NCI-H1092 treated with DMSO at 0.1 percent for 48 hours (cell line): Measurements from ENCODE around the gene CDH4.

Experiments
- DNase-seq: peaks from one replicate; lab custom pipeline; 2025; lab: John Stamatoyannopoulos, UW

The CDH4 gene

DNA sequence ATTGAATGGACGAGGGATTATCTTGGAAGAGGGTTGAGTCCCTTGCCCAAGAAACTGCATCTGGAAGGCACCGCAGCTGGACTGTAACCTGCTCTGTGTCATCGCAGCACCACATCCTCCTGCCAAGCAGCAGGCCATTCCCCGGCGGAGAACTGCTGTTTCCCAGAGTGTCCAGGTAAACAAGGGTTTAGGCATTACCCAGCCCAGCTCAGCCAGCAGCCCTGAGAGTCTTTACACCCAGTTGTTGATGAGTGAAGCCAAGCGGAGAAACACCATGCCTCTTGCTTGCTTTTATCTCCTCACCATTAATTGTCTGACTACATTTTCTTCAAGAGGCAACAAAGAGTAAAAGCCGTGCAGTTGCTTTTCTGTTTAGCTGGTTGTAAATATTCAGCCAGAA lies 104.1 kb downstream of the CDH4 start:
- no peak for DNase-seq

GRCh38 chr20:61357119-61357518 lies 105.1 kb downstream of the CDH4 start:
- no peak for DNase-seq

DNA sequence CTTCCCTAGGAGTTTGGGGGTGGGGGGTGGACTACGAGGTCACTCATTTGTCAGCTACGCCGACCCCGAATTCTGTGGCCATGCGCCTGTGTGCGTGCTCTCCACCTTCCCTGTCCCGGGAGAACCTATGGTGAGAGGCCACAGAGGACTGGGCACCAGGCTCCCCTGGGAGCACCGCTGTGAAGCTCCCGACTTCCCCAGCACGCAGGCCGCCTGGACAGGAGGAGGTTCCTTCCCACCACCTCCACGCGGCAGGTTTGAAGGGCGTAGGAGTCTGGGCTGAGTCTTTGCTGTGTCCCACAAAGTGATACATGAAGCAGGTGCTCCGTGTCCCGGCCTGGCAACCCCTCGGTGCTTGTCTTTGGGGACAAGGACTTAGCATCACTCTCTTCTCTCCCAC lies 107.2 kb downstream of the CDH4 start:
- DNase-seq: no peak

DNA sequence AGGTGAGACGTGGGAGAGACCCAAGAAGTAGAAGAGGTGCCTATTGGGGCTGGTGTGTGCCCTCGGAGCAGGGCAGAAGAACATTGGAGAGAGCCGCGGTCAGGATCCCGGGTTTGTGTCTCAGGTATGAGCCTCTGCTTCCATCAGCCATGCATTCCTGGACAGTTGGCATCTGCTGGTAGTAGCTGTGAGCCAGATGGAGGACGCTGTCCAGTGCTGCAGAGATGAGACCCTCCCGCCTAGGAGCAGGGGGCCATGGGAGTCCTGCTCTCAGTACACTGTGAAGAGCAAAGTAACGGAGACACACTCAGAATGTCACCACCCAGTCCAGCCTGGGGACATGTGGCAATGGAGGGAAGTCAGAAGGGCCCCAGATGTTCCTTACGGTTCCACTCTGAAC lies 108.2 kb downstream of the CDH4 start:
- no peak for DNase-seq

GRCh38 chr20:61360940-61361339 lies 108.9 kb downstream of the CDH4 start:
- DNase-seq: no peak

DNA sequence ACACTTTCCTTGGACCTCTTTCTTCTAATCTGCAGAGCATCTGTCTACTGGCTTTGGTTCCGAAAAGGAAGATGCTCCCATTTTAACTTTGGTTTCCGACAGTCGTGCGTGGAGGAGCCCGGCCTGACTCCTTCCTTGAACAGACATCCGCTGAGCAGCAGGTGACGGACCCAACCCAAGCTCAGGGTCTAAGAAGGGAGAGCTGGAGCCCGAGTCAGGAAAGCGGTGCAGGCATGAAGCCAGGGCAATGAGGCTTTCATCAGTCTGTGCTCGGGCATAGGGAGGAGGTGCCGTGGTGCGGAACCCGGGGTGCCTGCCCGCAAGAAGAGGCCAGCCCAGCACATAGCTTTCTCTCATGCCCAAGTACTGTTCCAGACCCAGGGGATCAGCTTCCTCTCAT lies 109.4 kb downstream of the CDH4 start:
- no peak for DNase-seq

GRCh38 chr20:61364147-61364546 lies 112.1 kb downstream of the CDH4 start:
- no peak for DNase-seq

GRCh38 chr20:61366914-61367313 lies 114.9 kb downstream of the CDH4 start:
- no peak for DNase-seq

DNA sequence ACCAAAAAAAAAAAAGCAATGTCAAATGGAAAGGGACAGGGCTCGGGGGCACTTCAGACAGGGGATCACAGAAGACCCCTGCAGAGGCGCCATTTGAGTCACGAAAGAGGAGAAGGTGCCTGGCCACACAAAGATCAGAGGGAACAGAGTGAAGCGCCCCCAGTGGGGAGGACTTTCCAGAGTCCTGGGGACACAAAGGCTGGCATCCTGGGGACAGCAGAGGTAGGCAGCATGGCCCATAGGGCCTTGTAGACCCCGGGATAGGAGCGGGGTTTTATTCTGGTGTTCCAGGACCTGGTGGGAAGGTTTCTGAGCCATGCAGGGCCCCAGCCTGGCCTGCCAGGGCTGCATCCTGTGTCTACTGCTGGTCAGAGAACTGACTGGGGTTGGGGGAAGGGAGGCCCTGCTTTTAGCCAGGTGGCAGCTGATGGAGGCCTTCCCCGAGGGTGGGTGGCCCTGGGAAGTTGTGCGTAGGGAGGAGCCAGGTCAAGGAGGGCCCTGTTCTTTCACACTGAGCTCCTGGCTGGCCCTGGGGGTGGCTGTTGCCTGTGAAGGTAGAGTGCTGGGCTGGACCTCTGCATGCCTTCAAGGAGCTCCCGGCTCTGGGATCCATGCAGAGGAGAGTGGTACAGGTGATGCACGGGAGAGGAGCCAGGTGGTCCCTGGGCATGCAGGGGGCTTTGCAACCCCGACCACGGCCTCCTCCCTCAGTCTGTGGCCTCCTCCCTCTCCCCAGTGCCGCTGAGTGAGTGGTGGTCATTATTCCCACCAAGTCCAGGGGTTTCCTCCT lies 117.9 kb downstream of the CDH4 start:
- DNase-seq: no peak

DNA sequence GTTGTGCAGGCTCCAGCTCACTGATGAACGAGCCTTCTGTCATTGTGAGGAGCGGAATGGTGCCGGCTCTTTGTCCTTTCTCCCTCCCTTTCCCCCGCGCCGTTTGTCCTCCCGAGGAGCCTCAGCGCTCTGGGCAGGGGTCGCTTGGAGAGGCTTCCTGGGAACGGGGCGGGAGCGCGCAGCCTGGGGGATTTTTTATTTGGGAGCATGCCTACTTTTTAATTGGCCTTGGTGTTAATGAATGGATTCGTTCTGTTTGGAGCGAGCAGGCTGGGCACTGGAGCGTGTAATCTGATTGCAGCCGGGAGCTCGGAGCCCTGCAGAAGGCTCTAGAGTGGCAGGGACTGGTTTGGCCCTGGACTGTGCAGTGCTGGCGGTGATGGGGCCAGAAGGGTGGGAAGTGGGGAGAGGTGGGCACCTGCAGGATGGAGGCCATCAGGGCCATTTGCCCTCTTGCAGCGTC lies 118.8 kb downstream of the CDH4 start:
- DNase-seq: no peak

- no peak for DNase-seq
Measured at GRCh38 chr20:61371501-61372136, 119.6 kb downstream of the CDH4 start.

DNA sequence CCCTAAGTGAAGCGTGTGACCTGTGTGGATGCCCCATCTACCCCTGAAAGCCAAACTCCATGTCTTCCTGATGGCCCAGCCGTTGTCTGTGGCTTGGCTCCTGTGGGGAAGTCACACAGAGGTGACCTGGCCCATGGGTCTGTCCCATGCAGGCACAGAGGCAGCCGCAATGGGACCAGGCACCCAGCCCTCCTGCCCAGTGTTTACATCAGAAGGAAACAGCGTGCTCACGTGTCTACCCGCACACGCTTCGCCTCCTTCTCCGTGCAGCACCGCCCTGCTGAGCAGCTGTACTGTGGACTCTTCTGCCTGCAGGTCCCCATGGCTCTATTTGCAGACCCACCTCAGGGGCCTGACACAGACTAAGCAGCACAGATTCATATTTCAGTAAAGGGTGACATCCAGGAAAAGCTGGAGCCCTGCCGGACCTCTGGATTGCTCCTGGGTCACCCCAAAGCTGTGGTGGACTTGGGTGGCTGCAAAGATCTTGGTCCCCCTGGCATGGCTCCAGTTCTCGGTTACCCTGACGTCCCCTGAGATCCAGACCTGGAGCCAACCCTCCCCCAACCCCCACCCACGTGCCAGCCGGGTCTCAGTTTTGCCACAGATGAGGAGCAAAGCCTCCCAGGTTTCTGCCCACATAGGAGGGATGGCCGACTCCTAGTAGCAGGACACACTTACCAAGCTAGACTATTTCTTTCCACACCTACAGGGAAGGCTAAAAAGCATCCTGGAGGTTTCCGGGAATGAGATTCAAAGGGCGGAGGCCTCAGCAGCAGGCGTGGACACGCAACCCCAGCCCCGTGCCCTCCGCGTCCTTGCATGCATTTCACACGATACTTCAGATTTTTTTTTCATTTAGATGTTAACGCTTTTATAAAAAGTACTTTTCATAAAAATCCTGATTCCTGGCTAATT lies 120.3 kb downstream of the CDH4 start:
- no peak for DNase-seq

- no peak for DNase-seq
Measured at GRCh38 chr20:61373055-61373399, 121.0 kb downstream of the CDH4 start.

GRCh38 chr20:61373956-61374545 lies 122.0 kb downstream of the CDH4 start:
- no peak for DNase-seq

GRCh38 chr20:61376541-61377240 lies 124.6 kb downstream of the CDH4 start:
- no peak for DNase-seq

GRCh38 chr20:61378694-61379355 lies 126.8 kb downstream of the CDH4 start:
- no peak for DNase-seq

DNA sequence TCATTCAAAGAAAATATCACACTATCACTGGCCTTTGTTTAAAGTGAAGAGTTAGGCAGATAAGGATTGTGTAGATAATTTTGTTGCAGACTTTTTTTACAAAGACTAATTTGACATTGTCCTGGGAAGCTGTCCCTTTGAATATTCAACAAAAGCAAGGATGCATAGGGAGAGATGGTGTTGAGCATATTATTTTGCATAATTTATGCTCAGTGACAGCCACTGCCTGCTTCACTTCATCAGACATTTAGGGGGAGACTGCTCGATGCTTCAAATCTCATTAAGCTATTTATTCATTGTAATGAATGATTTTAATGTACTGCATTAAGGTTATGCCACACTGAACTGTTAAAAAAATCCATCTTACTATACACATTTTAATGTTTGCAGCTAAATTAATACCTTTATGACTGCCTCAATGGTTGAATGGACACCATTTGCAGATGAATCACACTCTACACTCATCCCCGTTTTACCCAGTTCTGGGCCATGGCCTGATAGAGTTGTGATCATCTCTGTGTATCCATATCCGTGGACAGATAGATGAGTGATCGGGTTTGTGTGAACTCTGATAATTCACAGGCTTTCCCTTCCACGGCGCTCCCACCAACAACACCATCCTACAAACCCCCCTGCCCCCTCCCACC lies 128.0 kb downstream of the CDH4 start:
- DNase-seq: no peak

DNA sequence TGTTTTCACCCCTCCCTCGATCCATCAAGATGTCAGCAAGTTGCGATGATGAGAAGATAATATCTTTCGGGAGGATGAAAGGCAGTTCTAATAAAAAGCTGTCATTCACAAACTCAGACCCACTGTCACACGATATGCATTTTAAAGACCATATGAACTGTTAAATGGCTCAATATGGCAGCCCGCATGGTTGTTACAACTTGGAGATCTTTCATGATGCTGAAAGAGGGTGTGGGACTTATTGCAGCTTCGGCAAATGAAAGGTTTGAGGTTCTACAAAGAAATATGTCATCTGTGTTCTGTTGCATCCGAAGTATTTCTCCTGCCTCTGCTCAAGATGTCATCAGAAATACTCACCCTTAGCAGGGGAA lies 128.5 kb downstream of the CDH4 start:
- no peak for DNase-seq

DNA sequence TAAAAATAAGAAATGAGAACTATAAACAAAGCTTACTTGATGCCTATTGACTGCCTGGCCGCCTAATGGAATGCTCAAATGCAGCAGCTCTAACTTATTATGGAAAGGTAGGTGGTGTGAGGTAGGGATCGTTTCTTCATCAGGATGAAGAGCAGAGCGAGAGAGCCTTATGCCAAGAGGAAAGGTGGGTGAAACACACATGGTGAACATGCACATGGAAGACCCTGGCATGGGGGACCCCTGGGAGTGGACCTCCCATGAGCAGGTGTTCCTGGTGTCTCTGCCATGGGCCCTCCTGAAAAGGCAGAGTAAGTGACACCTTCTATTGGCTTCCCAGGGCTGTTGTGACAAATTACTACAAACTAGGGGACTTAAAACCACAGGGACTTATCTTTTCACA lies 130.1 kb downstream of the CDH4 start:
- DNase-seq: no peak

- no peak for DNase-seq
Measured at GRCh38 chr20:61385296-61385695, 133.2 kb downstream of the CDH4 start.

DNA sequence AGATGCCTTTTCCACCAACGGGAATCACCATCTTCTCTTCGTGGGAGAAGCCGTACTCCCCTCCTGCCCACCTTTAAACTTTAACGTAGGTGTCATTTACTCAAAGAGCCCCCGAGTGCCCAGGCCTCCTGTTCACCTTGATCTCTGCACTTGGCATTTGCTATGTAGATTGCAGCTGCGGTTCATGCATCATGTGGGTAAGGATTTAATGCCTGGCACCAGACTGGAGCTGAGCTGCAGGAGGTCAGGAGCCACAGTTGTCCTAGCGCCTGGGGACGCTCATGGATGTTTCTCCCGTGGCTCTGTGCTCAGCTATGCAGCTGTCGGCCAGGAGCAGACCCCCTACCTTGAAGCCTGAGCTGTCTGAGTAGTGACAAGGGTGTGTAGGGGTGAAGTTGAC lies 133.7 kb downstream of the CDH4 start:
- no peak for DNase-seq
